ENCODE data around the gene SACS. TPM values are rescaled to one million over a fixed set of nuclear protein-coding genes. Genes with fewer than 3 reads are reported as not detected.
"Not testable (repeated sequence)": the region's sequence is repeated elsewhere in the genome, so short reads cannot be mapped to it uniquely, and the experiment has no call there.

Gene SACS
- total RNA-seq, 1 donor from 2014 or later, result 29.4 TPM

GRCh38 chr13:23322353-23323336 lies 110.9 kb downstream of the SACS start:
- DNase-seq (ENCODE audit: low spot score), result no peak
- intact Hi-C loops (cut with DNase I), result no loop called here

DNA sequence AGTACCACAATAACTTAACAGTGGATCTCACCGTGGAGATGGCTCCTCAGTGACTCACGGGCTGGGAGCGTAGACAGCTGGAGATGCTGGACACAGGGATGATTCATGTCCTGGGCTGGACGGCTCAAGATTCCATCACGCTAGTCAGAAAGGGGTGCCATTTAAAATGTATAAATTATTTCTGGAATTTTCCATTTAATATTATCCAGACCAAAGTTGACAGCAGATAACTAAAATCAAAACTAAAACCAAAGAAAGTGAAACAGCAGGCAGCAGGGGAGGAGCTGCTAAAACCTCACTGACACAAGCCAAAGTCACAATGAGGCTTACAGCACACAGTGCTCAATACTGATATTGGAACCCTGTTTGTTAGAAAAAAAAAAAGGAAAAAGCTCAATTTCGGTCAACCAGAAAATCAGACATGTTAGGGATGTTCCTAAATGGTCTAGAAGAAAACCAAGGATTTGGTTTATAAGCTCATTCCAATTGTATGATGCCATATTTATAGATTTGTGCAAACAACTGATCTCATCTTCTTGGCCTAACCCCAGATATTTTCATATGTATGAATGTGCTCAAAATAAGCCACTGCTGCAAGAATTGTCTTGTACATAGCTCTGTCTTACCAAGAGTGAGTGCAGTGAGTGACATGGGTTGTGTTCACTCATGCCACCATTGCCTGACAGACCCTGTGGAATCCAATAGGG lies 111.8 kb downstream of the SACS start:
- intact Hi-C loops (cut with DNase I), result no loop called here

GRCh38 chr13:23320926-23321534 lies 112.5 kb downstream of the SACS start:
- DNase-seq (ENCODE audit: low spot score), result no peak
- intact Hi-C loops (cut with DNase I), result no loop called here

More for the DNA sequence above, 111.8 kb downstream of the SACS start:
- DNase-seq (ENCODE audit: low spot score), result no peak

DNA sequence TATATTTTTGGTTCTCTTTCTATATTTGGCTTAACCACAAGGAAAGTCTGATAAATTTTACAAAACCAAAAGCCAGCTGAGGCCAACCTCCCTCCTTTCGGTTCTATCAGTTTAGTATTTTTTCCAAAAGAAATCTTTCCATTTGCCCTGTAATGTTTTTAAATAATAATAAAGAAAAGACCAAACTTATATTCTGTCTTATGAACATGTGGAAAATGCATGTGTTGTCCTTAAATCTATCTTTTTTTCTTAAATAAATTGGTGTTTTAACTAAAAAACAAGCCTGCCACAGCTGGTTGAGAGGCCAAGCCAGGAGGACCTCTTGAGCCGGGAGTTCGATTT lies 113.6 kb downstream of the SACS start:
- DNase-seq (ENCODE audit: low spot score), result no peak
- intact Hi-C loops (cut with DNase I), result no loop called here

DNA sequence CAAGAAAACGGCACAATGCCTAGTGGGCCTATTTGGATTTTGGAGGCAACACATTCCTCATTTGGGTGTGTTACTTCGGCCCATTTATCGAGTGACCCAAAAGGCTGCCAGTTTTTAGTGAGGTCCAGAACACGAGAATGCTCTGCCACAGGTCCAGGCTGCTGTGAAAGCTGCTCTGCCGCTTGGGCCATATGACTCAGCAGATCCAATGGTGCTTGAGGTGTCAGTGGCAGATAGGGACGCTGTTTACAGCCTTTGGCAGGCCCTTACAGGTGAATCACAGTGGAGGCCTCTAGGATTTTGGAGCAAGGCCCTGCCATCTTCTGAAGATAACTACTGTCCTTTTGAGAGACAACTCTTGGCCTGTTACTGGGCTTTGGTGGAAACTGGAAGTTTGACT lies 118.7 kb downstream of the SACS start:
- intact Hi-C loops (cut with DNase I), result loop anchor here (5.0 kb wide), 1 partner anchor 293 kb away; no protein-coding TSS in a partner anchor
- DNase-seq (ENCODE audit: low spot score), result not testable (repeated sequence)

GRCh38 chr13:23292586-23292985 lies 140.9 kb downstream of the SACS start:
- no peak for DNase-seq (ENCODE audit: low spot score)
- intact Hi-C loops (cut with DNase I), result no loop called here

GRCh38 chr13:23289917-23290357 lies 143.6 kb downstream of the SACS start:
- no peak for DNase-seq (ENCODE audit: low spot score)
- intact Hi-C loops (cut with DNase I), result no loop called here

- no peak for DNase-seq (ENCODE audit: low spot score)
- intact Hi-C loops (cut with DNase I), result no loop called here
Observed at GRCh38 chr13:23288995-23289394, 144.5 kb downstream of the SACS start.

GRCh38 chr13:23288564-23288963 lies 144.9 kb downstream of the SACS start:
- no peak for DNase-seq (ENCODE audit: low spot score)
- intact Hi-C loops (cut with DNase I), result no loop called here

DNA sequence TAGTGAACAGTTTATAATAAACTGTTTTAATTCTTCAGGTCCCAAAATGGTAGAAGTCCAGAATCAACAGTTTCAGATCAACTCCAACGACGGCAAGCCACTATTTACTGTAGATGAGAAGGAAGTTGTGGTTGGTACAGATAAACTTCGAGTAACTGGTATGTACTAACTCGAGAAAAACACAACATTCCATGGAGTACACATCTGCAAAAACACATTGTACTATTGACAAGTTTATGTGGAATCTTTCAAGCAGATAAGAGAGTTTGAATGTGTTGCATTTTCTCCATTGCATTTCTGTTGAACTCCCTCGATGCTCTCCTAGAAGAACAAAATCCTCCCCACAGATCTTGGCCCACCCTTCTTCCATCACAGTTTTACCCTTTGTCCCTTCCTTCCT lies 154.2 kb downstream of the SACS start:
- DNase-seq (ENCODE audit: low spot score), result no peak
- intact Hi-C loops (cut with DNase I), result no loop called here

Other genes starting within 250 kb of the SACS start
- gene TNFRSF19, start 136.7 kb upstream of the SACS start, total RNA-seq, result 20.0 TPM

Data from cardiac septum (tissue), 1 donor.